ENCODE data around the gene AHNAK2. TPM values are rescaled to one million over a fixed set of nuclear protein-coding genes. Genes with fewer than 3 reads are reported as not detected.

AHNAK2 gene
- total and polyA plus RNA-seq, 2 donors (not counting 1 experiment from before 2014, with no cell fraction given): not detected

DNA sequence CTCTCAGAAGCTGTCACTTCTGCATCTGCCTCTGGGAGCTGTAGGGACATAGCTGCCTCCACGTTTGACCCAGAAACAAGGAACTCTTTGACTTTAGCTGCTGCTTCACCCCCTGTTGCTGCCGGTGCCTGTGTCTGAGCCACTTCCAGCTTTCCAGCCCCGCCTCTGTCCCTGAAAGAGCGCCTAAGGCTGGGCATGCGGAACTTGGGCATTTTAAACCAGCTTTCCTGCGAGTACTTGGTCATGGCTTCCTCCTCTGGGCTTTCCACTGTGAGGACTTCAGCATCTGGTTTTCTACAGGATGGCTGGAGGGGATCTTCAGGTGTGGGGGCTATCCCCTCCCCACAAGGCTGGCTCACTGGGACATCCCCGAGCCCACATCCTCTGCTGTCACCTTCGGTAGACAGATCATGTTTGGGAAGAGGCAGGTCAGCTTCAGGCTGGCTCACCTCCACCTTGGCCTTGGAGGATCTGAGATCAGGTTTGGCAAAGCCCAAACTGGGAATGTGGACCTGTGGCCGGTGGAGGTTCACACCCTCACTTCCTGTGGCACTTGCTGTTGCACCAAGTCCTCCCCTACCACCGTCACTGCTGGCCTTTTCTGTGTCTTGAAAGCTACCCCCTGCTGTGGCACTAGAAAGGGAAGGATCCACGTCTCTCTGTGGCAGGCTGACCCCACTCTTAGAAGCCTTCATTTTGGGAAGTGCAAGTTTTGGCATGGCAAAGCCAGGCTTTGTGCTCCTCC lies 38.3 kb downstream of the AHNAK2 start:
- Histone ChIP-seq H3K4me3 (ENCODE audit: control extremely low read depth in 1 of 5, extremely low read depth in 1 of 5, insufficient read depth in 1 of 5, low read depth in 2 of 5, low read length in 4 of 5) (no peak overlapping the region), H2AFZ (ENCODE audit: insufficient read depth, low read depth, low read length, poor library complexity, severe bottlenecking) (no peak overlapping the region), H3K4me2 (replicated peaks; ENCODE audit: low read depth, low read length, poor library complexity, severe bottlenecking) (no peak overlapping the region), H3K9me3 (ENCODE audit: control extremely low read depth in 1 of 3, control insufficient read depth in 2 of 3, insufficient read depth in 1 of 3, low read length in 2 of 3) (no peaks in the 10 kb centered on the region), H3K4me1 (ENCODE audit: control insufficient read depth in 2 of 2, insufficient read depth in 2 of 2, low read length in 2 of 2) (no peaks in the 10 kb centered on the region), H4K20me1 (ENCODE audit: control insufficient read depth, insufficient read depth, low read length, poor library complexity, severe bottlenecking) (no peaks in the 10 kb centered on the region), H3K27ac (ENCODE audit: low read length in 2 of 2) (no peak overlapping the region), H3K79me2 (ENCODE audit: control insufficient read depth, insufficient read depth, low read length) (no peaks in the 10 kb centered on the region), H3K27me3 (replicated peaks in 1 of 4; ENCODE audit: control extremely low read depth in 1 of 4, control insufficient read depth in 3 of 4, insufficient read depth in 4 of 4, low read length in 3 of 4) (no peaks in the 10 kb centered on the region), H3K36me3 (replicated peaks in 1 of 2; ENCODE audit: control extremely low read depth in 1 of 2, control insufficient read depth in 1 of 2, extremely low read depth in 1 of 2, insufficient read depth in 2 of 2, low read length in 1 of 2) (no peaks in the 10 kb centered on the region), H3K9ac (ENCODE audit: low read length) (no peak overlapping the region)
- Mint-ChIP-seq H3K4me3 (no peak overlapping the region), H3K9me3 (ENCODE audit: insufficient read depth) (no peaks in the 10 kb centered on the region), H3K27ac (no peak overlapping the region), H3K4me1 (no peaks in the 10 kb centered on the region), H3K27me3 (no peaks in the 10 kb centered on the region)
- ChIA-PET POLR2A (no interaction called here), CTCF (interaction anchor here (0.6 to 2.1 kb wide), 6 partner anchors 16 to 72 kb away, joined by 3 to 7 read pairs (median 3); no protein-coding TSS in a partner anchor)
- 83% methylated on average over 10 of the region's 11 CpGs for WGBS (ENCODE audit: insufficient coverage)
- ATAC-seq (ENCODE audit: low read depth) (no peak), DNase-seq (no peak)
- intact Hi-C loops (cut with micrococcal nuclease): no loop called here
- TF ChIP-seq EZH2 (IDR thresholded peaks at IDR 0.05; ENCODE audit: borderline replicate concordance, insufficient read depth, low read depth, low read length, poor library complexity, severe bottlenecking): no peak
- TF ChIP-seq CTCF (IDR thresholded peaks at IDR 0.05): no peak

- WGBS (ENCODE audit: insufficient coverage): 100% methylated on average over 1 of the region's 1 CpG
- no peak overlapping the region for H3K4me2 ChIP-seq (replicated peaks; ENCODE audit: low read depth, low read length, poor library complexity, severe bottlenecking)
- ChIA-PET CTCF (interaction anchor here (0.6 to 2.1 kb wide), 3 partner anchors 40 to 73 kb away, joined by 3 to 7 read pairs (median 6); no protein-coding TSS in a partner anchor), POLR2A (no interaction called here)
- no peak overlapping the region for H2AFZ ChIP-seq (ENCODE audit: insufficient read depth, low read depth, low read length, poor library complexity, severe bottlenecking)
- H3K27me3 Mint-ChIP-seq: peaks cover 4% of the 10 kb centered on the region
- H3K4me3 Mint-ChIP-seq: no peak overlapping the region
- no peak overlapping the region for H3K27ac Mint-ChIP-seq
- no peaks in the 10 kb centered on the region for H3K9me3 Mint-ChIP-seq (ENCODE audit: insufficient read depth)
- H3K9me3 ChIP-seq (ENCODE audit: control extremely low read depth in 1 of 3, control insufficient read depth in 2 of 3, insufficient read depth in 1 of 3, low read length in 2 of 3): no peaks in the 10 kb centered on the region
- H3K79me2 ChIP-seq (ENCODE audit: control insufficient read depth, insufficient read depth, low read length): no peaks in the 10 kb centered on the region
- DNase-seq (no peak), ATAC-seq (ENCODE audit: low read depth) (no peak)
- H4K20me1 ChIP-seq (ENCODE audit: control insufficient read depth, insufficient read depth, low read length, poor library complexity, severe bottlenecking): no peaks in the 10 kb centered on the region
- H3K4me1 Mint-ChIP-seq: peaks cover 7% of the 10 kb centered on the region
- H3K27ac ChIP-seq (ENCODE audit: low read length in 2 of 2): no peak overlapping the region
- H3K27me3 ChIP-seq (replicated peaks in 1 of 4; ENCODE audit: control extremely low read depth in 1 of 4, control insufficient read depth in 3 of 4, insufficient read depth in 4 of 4, low read length in 3 of 4): peaks cover 0 to 7% (median 2%) of the 10 kb centered on the region in 4 experiments
- no peak overlapping the region for H3K9ac ChIP-seq (ENCODE audit: low read length)
- peaks cover 0 to 7% of the 10 kb centered on the region in 2 donors for H3K4me1 ChIP-seq (ENCODE audit: control insufficient read depth in 2 of 2, insufficient read depth in 2 of 2, low read length in 2 of 2)
- intact Hi-C loops (cut with micrococcal nuclease): no loop called here
- H3K4me3 ChIP-seq (ENCODE audit: control extremely low read depth in 1 of 5, extremely low read depth in 1 of 5, insufficient read depth in 1 of 5, low read depth in 2 of 5, low read length in 4 of 5): no peak overlapping the region
- no peak for TF ChIP-seq EZH2 (IDR thresholded peaks at IDR 0.05; ENCODE audit: borderline replicate concordance, insufficient read depth, low read depth, low read length, poor library complexity, severe bottlenecking)
- no peak for TF ChIP-seq CTCF (IDR thresholded peaks at IDR 0.05)
- H3K36me3 ChIP-seq (replicated peaks in 1 of 2; ENCODE audit: control extremely low read depth in 1 of 2, control insufficient read depth in 1 of 2, extremely low read depth in 1 of 2, insufficient read depth in 2 of 2, low read length in 1 of 2): no peaks in the 10 kb centered on the region
These were observed 39.2 kb downstream of the AHNAK2 start for GRCh38 chr14:104938960-104939359.
